Mesenchymal stem cell (in vitro differentiated cells and primary cell): ENCODE measurements around the gene ASPDH.
"Not testable (repeated sequence)": the region's sequence is repeated elsewhere in the genome, so short reads cannot be mapped to it uniquely, and the experiment has no call there.

ENCODE experiments used
- DNase-seq: peaks from one replicate; pipeline ENCODE4 v3.0.0-alpha.2; 2013
- H2AFZ ChIP-seq: one replicate; pipeline ENCODE4 v1.6.1; 2013; ENCODE audit warnings: low read depth, mild to moderate bottlenecking, control low read depth, inconsistent platforms, low read length, moderate library complexity
- H2AK5ac ChIP-seq: 2 replicates; pipeline ENCODE4 v1.6.1; 2013; ENCODE audit warnings: low read length, moderate library complexity, mild to moderate bottlenecking, inconsistent platforms; ENCODE audit not compliant: severe bottlenecking
- H2BK120ac ChIP-seq: one replicate; pipeline ENCODE4 v1.6.1; 2013; ENCODE audit warnings: low read depth, mild to moderate bottlenecking, inconsistent platforms, low read length, moderate library complexity
- H2BK12ac ChIP-seq, 2 experiments: one replicate each; pipeline ENCODE4 v1.6.1; 2013; ENCODE audit warnings: inconsistent platforms in 2 of 2, low read length in 2 of 2, mild to moderate bottlenecking in 2 of 2, moderate library complexity in 2 of 2, control low read depth in 1 of 2
- H2BK15ac ChIP-seq: one replicate; pipeline ENCODE4 v1.6.1; 2013; ENCODE audit warnings: mild to moderate bottlenecking, low read depth, inconsistent platforms; ENCODE audit not compliant: poor library complexity, severe bottlenecking
- H2BK5ac ChIP-seq: 2 replicates; pipeline ENCODE4 v1.6.1; 2013; ENCODE audit warnings: low read depth, mild to moderate bottlenecking, low read length, control low read depth, inconsistent platforms; ENCODE audit not compliant: poor library complexity, severe bottlenecking
- H3K14ac ChIP-seq, 2 experiments: one replicate each; pipeline ENCODE4 v1.6.1; 2013; ENCODE audit warnings: inconsistent platforms in 2 of 2, low read length in 2 of 2, control low read depth in 1 of 2, mild to moderate bottlenecking in 1 of 2, moderate library complexity in 1 of 2
- H3K18ac ChIP-seq, 2 experiments: one replicate each; pipeline ENCODE4 v1.6.1; 2013; ENCODE audit warnings: inconsistent platforms in 2 of 2, low read length in 2 of 2, control low read depth in 1 of 2, low read depth in 1 of 2, mild to moderate bottlenecking in 1 of 2
- H3K23ac ChIP-seq, 2 experiments: one replicate each; pipeline ENCODE4 v1.6.1; 2013; ENCODE audit warnings: inconsistent platforms in 2 of 2, low read length in 2 of 2, mild to moderate bottlenecking in 2 of 2, moderate library complexity in 2 of 2, control low read depth in 1 of 2
- H3K27ac ChIP-seq: 2 replicates; pipeline ENCODE4 v1.5.1; 2013; ENCODE audit warnings: mild to moderate bottlenecking, moderate library complexity, low read length, control low read depth, inconsistent platforms; ENCODE audit not compliant: poor library complexity, severe bottlenecking
- H3K27me3 ChIP-seq, 2 experiments: 2 replicates each; pipeline versions ENCODE4 v1.6.1 to v1.7.0; 2013; ENCODE audit warnings: low read length in 2 of 2, mild to moderate bottlenecking in 2 of 2, moderate library complexity in 2 of 2, control low read depth in 1 of 2, inconsistent platforms in 1 of 2; ENCODE audit not compliant: control insufficient read depth in 1 of 2, insufficient read depth in 1 of 2
- H3K36me3 ChIP-seq, 2 experiments: 2 replicates each; pipeline versions ENCODE4 v1.6.1 to v1.7.0; 2013; ENCODE audit warnings: low read length in 2 of 2, control low read depth in 1 of 2, inconsistent platforms in 1 of 2, low read depth in 1 of 2, mild to moderate bottlenecking in 1 of 2; ENCODE audit not compliant: insufficient read depth in 2 of 2, control insufficient read depth in 1 of 2
- H3K4ac ChIP-seq, 2 experiments: one replicate each; pipeline ENCODE4 v1.6.1; 2013; ENCODE audit warnings: inconsistent platforms in 2 of 2, low read length in 2 of 2, mild to moderate bottlenecking in 2 of 2, moderate library complexity in 2 of 2, control low read depth in 1 of 2, low read depth in 1 of 2
- H3K4me1 ChIP-seq: 2 replicates; pipeline ENCODE4 v1.6.1; 2013; ENCODE audit warnings: low read depth, low read length, control low read depth; ENCODE audit not compliant: control insufficient read depth, insufficient read depth
- H3K4me2 ChIP-seq: 2 replicates; pipeline ENCODE4 v1.6.1; 2013; ENCODE audit warnings: low read length, mild to moderate bottlenecking, inconsistent platforms; ENCODE audit not compliant: poor library complexity, severe bottlenecking
- H3K4me3 ChIP-seq, 2 experiments: 2 replicates each; pipeline versions ENCODE4 v1.5.1 to v1.7.0; 2013; ENCODE audit warnings: low read length in 2 of 2, mild to moderate bottlenecking in 2 of 2, control low read depth in 1 of 2, low read depth in 1 of 2; ENCODE audit not compliant: insufficient read depth in 1 of 2
- H3K79me1 ChIP-seq: replicated peaks from 2 replicates; pipeline ENCODE4 v1.6.1; 2013; ENCODE audit warnings: mild to moderate bottlenecking, control low read depth, low read length, inconsistent platforms; ENCODE audit not compliant: poor library complexity, severe bottlenecking
- H3K9ac ChIP-seq: 2 replicates; pipeline ENCODE4 v1.7.0; 2013; ENCODE audit warnings: mild to moderate bottlenecking, low read length, moderate library complexity
- H3K9me3 ChIP-seq: 2 replicates; pipeline ENCODE4 v1.7.0; 2013; ENCODE audit warnings: mild to moderate bottlenecking, low read length; ENCODE audit not compliant: control insufficient read depth
- H4K8ac ChIP-seq: one replicate; pipeline ENCODE4 v1.6.1; 2013; ENCODE audit warnings: inconsistent platforms, mild to moderate bottlenecking, low read length, moderate library complexity
- H4K91ac ChIP-seq: one replicate; pipeline ENCODE4 v1.6.1; 2013; ENCODE audit warnings: mild to moderate bottlenecking, low read length, inconsistent platforms
- WGBS: methylation state at CpG from one replicate; pipeline ENCODE4 v1.1.7; 2013; ENCODE audit warnings: mixed read lengths; 5-methylcytosine and 5-hydroxymethylcytosine counted together

The ASPDH gene

GRCh38 chr19:50532952-50533351, 19.2 kb upstream of the ASPDH start:
- Histone ChIP-seq H3K27me3 (no peaks in the 10 kb centered on the region), H3K36me3 (no peaks in the 10 kb centered on the region), H3K14ac (no peak overlapping the region), H2BK12ac (no peak overlapping the region), H2BK120ac (no peak overlapping the region), H3K27ac (no peak overlapping the region), H3K79me1 (no peaks in the 10 kb centered on the region), H2BK5ac (no peak overlapping the region), H3K9me3 (peaks cover 28% of the 10 kb centered on the region), H3K9ac (no peak overlapping the region), H2BK15ac (no peak overlapping the region), H2AK5ac (no peak overlapping the region), H3K4me1 (no peaks in the 10 kb centered on the region), H3K4me2 (no peak overlapping the region), H4K91ac (no peak overlapping the region), H3K23ac (no peak overlapping the region), H3K18ac (no peak overlapping the region), H3K4ac (no peak overlapping the region), H2AFZ (no peak overlapping the region), H4K8ac (no peak overlapping the region), H3K4me3 (no peak overlapping the region)
- DNase-seq, result no peak
- 62% methylated on average over 3 of the region's 4 CpGs for WGBS

DNA sequence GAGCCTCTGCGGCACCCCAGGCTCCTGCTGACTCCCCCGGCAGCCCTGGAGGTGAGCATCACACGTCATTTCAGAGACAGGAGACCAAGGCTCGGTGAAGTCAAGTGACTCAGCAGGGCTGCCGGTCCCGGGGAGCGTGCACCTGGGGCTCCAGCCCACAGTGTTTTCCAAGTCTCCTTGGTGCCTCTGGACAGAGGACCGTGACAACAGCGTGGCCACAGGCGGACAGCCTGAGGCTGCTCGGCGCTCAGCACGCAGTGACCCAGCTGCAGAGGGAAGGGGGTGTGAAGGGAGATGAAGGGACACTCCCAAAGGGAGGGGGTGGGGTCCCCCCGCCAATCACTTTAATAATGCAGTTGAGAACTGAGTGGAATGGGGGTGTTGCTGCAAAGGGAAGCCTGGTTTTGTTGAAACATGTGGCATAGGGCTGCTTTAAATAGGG, 17.5 kb upstream of the ASPDH start:
- Histone ChIP-seq H2BK12ac (no peak overlapping the region), H3K18ac (no peak overlapping the region), H3K4me2 (no peak overlapping the region), H3K36me3 (no peaks in the 10 kb centered on the region), H3K23ac (no peak overlapping the region), H3K4me3 (no peak overlapping the region), H3K27me3 (no peaks in the 10 kb centered on the region), H3K4me1 (no peaks in the 10 kb centered on the region), H2AK5ac (no peak overlapping the region), H4K91ac (no peak overlapping the region), H3K14ac (no peak overlapping the region), H3K27ac (no peak overlapping the region), H3K79me1 (no peaks in the 10 kb centered on the region), H4K8ac (no peak overlapping the region), H2BK5ac (no peak overlapping the region), H2AFZ (no peak overlapping the region), H3K4ac (no peak overlapping the region), H2BK120ac (no peak overlapping the region), H3K9me3 (peaks cover 28% of the 10 kb centered on the region), H2BK15ac (no peak overlapping the region), H3K9ac (no peak overlapping the region)
- WGBS, result 86% methylated on average over 14 of the region's 14 CpGs
- no peak for DNase-seq

DNA sequence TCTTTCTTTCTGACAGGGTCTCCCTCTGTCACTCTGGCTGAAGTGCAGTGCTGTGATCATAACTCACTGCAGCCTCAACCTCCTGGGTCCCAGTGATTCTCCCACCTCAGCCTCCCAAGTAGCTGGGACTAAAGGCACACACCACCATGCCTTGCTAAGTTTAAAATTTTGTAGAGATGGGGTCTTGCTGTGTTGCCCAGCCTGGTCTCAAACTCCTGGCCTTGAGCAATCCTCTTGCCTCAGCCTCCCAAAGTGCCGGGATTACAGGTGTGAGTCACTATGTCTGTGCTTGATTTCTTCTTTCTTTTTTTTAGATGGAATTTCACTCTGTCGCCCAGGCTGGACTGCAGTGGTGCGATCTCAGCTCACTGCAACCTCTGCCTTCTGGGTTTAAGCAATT, 14.3 kb upstream of the ASPDH start:
- H3K4me2 ChIP-seq, H3K36me3 ChIP-seq, H3K9ac ChIP-seq, H2AK5ac ChIP-seq, H2BK12ac ChIP-seq, H3K27ac ChIP-seq, H3K14ac ChIP-seq, H3K79me1 ChIP-seq, H3K4ac ChIP-seq, H3K18ac ChIP-seq, H2BK120ac ChIP-seq, H3K4me3 ChIP-seq, H4K8ac ChIP-seq, H2BK15ac ChIP-seq, H3K4me1 ChIP-seq, H2AFZ ChIP-seq, DNase-seq, H2BK5ac ChIP-seq, H3K23ac ChIP-seq, H3K27me3 ChIP-seq, H4K91ac ChIP-seq: not testable (repeated sequence)
- peaks cover 19% of the 10 kb centered on the region for H3K9me3 ChIP-seq
- 84% methylated on average over 3 of the region's 3 CpGs for WGBS

- WGBS, result 78% methylated on average over 10 of the region's 10 CpGs
- H3K9me3 ChIP-seq, result no peaks in the 10 kb centered on the region
- no peak overlapping the region for H2BK5ac ChIP-seq
Observed at GRCh38 chr19:50522881-50523280, 9.2 kb upstream of the ASPDH start.

More at GRCh38 chr19:50522881-50523280, 9.2 kb upstream of the ASPDH start:
- Histone ChIP-seq H3K9ac (no peak overlapping the region), H3K18ac (no peak overlapping the region), H2BK15ac (no peak overlapping the region), H4K8ac (no peak overlapping the region), H3K27ac (no peak overlapping the region), H3K4ac (no peak overlapping the region), H2BK120ac (no peak overlapping the region), H4K91ac (no peak overlapping the region), H2AK5ac (no peak overlapping the region), H2BK12ac (no peak overlapping the region), H3K27me3 (no peaks in the 10 kb centered on the region), H3K4me1 (peaks cover 3% of the 10 kb centered on the region), H3K14ac (no peak overlapping the region), H3K79me1 (no peaks in the 10 kb centered on the region), H3K36me3 (no peaks in the 10 kb centered on the region), H3K4me3 (no peak overlapping the region), H2AFZ (no peak overlapping the region), H3K23ac (no peak overlapping the region), H3K4me2 (no peak overlapping the region)
- no peak for DNase-seq
